ENCODE results near the gene UGT1A9.

- TF ChIP-seq CTCF (IDR thresholded peaks at IDR 0.05; ENCODE audit: low read depth, low read length, poor library complexity, severe bottlenecking) (no peak), EZH2phosphoT487 (IDR thresholded peaks at IDR 0.05; ENCODE audit: borderline replicate concordance, low read length) (no peak)
Measured at GRCh38 chr2:233822101-233822771, 150.5 kb downstream of the UGT1A9 start.
